ENCODE results near the gene TPRX1.
"Not testable (repeated sequence)": the region's sequence is repeated elsewhere in the genome, so short reads cannot be mapped to it uniquely, and the experiment has no call there.

The TPRX1 gene
- 0 reads per million in 2 donors for total RNA-seq

GRCh38 chr19:47804451-47804850, at the start of gene TPRX1:
TSS of gene TPRX1 (minus strand) at chr19:47804551. CDS start at chr19:47804539, 12 bp downstream.
- DNase-seq, result not testable (repeated sequence)

- no peak for DNase-seq
Measured at GRCh38 chr19:47853003-47853402, 48.7 kb upstream of the TPRX1 start.

- peak; percentile 18 for DNase-seq
Measured at GRCh38 chr19:47848823-47849473, 44.6 kb upstream of the TPRX1 start.

- DNase-seq, result no peak
Measured at GRCh38 chr19:47848425-47848822, 44.1 kb upstream of the TPRX1 start.

- DNase-seq, result no peak
Measured at GRCh38 chr19:47842941-47843340, 38.6 kb upstream of the TPRX1 start.

- no peak for DNase-seq
Measured at GRCh38 chr19:47839913-47840312, 35.6 kb upstream of the TPRX1 start.

- no peak for DNase-seq
Measured at GRCh38 chr19:47839411-47839810, 35.1 kb upstream of the TPRX1 start.

GRCh38 chr19:47836038-47836437, 31.7 kb upstream of the TPRX1 start:
- no peak for DNase-seq

GRCh38 chr19:47832723-47833122, 28.4 kb upstream of the TPRX1 start:
- DNase-seq, result no peak

- DNase-seq, result no peak
Measured at GRCh38 chr19:47826800-47827199, 22.4 kb upstream of the TPRX1 start.

- DNase-seq, result no peak
Measured at GRCh38 chr19:47824396-47824795, 20.0 kb upstream of the TPRX1 start.

- DNase-seq, result no peak
Measured at GRCh38 chr19:47821460-47822020, 17.2 kb upstream of the TPRX1 start, which contains the start of gene CRX. TSS of gene CRX (plus strand) at chr19:47821937. CDS start at chr19:47834444, 12,507 bp downstream.

GRCh38 chr19:47820410-47820809, 16.1 kb upstream of the TPRX1 start:
- no peak for DNase-seq

- DNase-seq, result no peak
Measured at GRCh38 chr19:47819858-47820257, 15.5 kb upstream of the TPRX1 start.

GRCh38 chr19:47818221-47818620, 13.9 kb upstream of the TPRX1 start:
- DNase-seq, result not testable (repeated sequence)

- DNase-seq, result not testable (repeated sequence)
Measured at GRCh38 chr19:47816270-47816669, 11.9 kb upstream of the TPRX1 start.

GRCh38 chr19:47813995-47814328, 9.6 kb upstream of the TPRX1 start:
- no peak for DNase-seq

GRCh38 chr19:47813304-47813994, 9.1 kb upstream of the TPRX1 start:
- peak; percentile 84 for DNase-seq

- no peak for DNase-seq
Measured at GRCh38 chr19:47806435-47806834, 2.1 kb upstream of the TPRX1 start.

- DNase-seq, result no peak
Measured at GRCh38 chr19:47805313-47805712, 962 bp upstream of the TPRX1 start.

GRCh38 chr19:47803671-47804070, 680 bp downstream of the TPRX1 start:
- DNase-seq, result not testable (repeated sequence)

- DNase-seq, result not testable (repeated sequence)
Measured at GRCh38 chr19:47803148-47803547, 1.2 kb downstream of the TPRX1 start.

GRCh38 chr19:47802521-47803043, 1.8 kb downstream of the TPRX1 start:
- no peak for DNase-seq

- no peak for DNase-seq
Measured at GRCh38 chr19:47801270-47801669, 3.1 kb downstream of the TPRX1 start.

All from T-helper 9 cell (primary cell).